Mesendoderm (in vitro differentiated cells): ENCODE results near the gene RIPOR1.
"Not testable (repeated sequence)": the region's sequence is repeated elsewhere in the genome, so short reads cannot be mapped to it uniquely, and the experiment has no call there.

Experiments
- DNase-seq: peaks from one replicate; pipeline ENCODE4 v3.0.0; 2013
- H2AK5ac ChIP-seq: 2 replicates; pipeline ENCODE4 v1.6.1; 2013; ENCODE audit warnings: low read length, inconsistent platforms
- H2BK120ac ChIP-seq: 2 replicates; pipeline ENCODE4 v1.6.1; 2013; ENCODE audit warnings: low read depth, mild to moderate bottlenecking, low read length, moderate library complexity, mixed read lengths
- H2BK15ac ChIP-seq: replicated peaks from 2 replicates; pipeline ENCODE4 v1.6.1; 2013; ENCODE audit warnings: low read depth, mild to moderate bottlenecking, moderate library complexity
- H2BK5ac ChIP-seq: 2 replicates; pipeline ENCODE4 v1.6.1; 2013; ENCODE audit warnings: low read length, inconsistent platforms
- H3K18ac ChIP-seq: 2 replicates; pipeline ENCODE4 v1.6.1; 2013; ENCODE audit warnings: mild to moderate bottlenecking, low read length, mixed read lengths
- H3K23ac ChIP-seq: one replicate; pipeline ENCODE4 v1.6.1; 2013; ENCODE audit warnings: low read length
- H3K27ac ChIP-seq: 2 replicates; pipeline ENCODE4 v1.5.1; 2013; ENCODE audit warnings: low read depth, mild to moderate bottlenecking, inconsistent platforms, low read length, moderate library complexity
- H3K27me3 ChIP-seq: 2 replicates; pipeline ENCODE4 v1.6.1; 2013; ENCODE audit warnings: low read length, control low read depth, mild to moderate bottlenecking, inconsistent platforms; ENCODE audit not compliant: insufficient read depth, poor library complexity
- H3K36me3 ChIP-seq: 2 replicates; pipeline ENCODE4 v1.6.1; 2013; ENCODE audit warnings: low read length, inconsistent platforms; ENCODE audit not compliant: control insufficient read depth, insufficient read depth
- H3K4ac ChIP-seq: one replicate; pipeline ENCODE4 v1.6.1; 2013; ENCODE audit warnings: low read depth, mild to moderate bottlenecking, low read length, moderate library complexity
- H3K4me1 ChIP-seq: 2 replicates; pipeline ENCODE4 v1.6.1; 2013; ENCODE audit warnings: low read depth, low read length, inconsistent platforms; ENCODE audit not compliant: control insufficient read depth
- H3K4me2 ChIP-seq: 2 replicates; pipeline ENCODE4 v1.6.1; 2013; ENCODE audit warnings: low read length
- H3K4me3 ChIP-seq: 2 replicates; pipeline ENCODE4 v1.5.1; 2013; ENCODE audit warnings: mild to moderate bottlenecking, low read length
- H3K56ac ChIP-seq: one replicate; pipeline ENCODE4 v1.6.1; 2013; ENCODE audit warnings: low read length
- H3K79me1 ChIP-seq: 2 replicates; pipeline ENCODE4 v1.6.1; 2013; ENCODE audit warnings: low read length, inconsistent platforms
- H3K79me2 ChIP-seq: 2 replicates; pipeline ENCODE4 v1.6.1; 2013; ENCODE audit warnings: mild to moderate bottlenecking, low read length; ENCODE audit not compliant: control insufficient read depth, insufficient read depth
- H3K9ac ChIP-seq: 2 replicates; pipeline ENCODE4 v1.6.1; 2013; ENCODE audit warnings: low read length, inconsistent platforms
- H4K5ac ChIP-seq: one replicate; pipeline ENCODE4 v1.6.1; 2013; ENCODE audit warnings: low read length
- H4K8ac ChIP-seq: one replicate; pipeline ENCODE4 v1.6.1; 2013; ENCODE audit warnings: low read depth, mild to moderate bottlenecking, control low read depth, low read length, moderate library complexity
- WGBS: extraction: QIAGEN DNeasy Blood & Tissue Kit; methylation state at CpG from one replicate; pipeline ENCODE4 v1.1.7; 2013; ENCODE audit warnings: low lambda C conversion rate, missing lambda C conversion rate; ENCODE audit not compliant: insufficient coverage; ENCODE audit errors: extremely low coverage; 5-methylcytosine and 5-hydroxymethylcytosine counted together

Gene RIPOR1

DNA sequence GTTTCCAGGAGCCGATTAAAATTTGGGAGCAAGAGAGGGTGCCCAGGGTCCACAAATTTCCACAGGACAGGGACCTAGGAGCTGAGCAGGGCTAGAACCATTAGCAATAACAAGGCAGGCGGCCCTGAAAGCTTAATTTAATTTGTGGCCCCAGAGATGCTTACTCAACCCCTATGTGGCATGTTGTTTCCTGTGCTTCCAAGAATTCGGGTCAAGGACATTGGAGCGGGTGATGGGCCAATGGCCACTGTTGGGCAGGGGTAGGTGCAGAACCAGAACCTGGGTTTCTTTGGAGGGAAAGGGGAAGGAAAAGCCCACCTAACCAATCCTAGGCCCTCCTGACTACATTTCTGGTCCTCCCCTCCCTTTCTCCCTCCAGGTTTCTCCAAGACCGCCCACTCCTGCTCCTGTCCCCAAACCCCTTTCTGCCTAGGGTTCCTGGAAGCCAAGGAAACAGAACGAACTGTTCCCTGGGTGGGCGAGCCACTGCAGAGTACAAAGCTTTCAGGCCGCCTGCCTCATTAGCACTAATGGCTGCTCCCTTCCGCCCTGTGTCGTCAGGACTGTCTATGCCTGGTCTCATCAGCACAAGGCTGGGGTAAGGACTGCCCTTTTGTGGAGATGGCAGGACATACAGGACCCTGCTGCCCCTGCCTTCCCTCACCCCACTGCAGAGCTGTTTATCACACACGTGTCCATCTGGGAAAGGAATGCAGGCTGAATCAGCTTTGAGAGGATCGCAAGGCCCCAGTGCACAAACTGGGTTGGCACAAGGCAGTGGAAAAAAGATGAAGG is 44.7 kb upstream of the RIPOR1 start:
- no peak overlapping the region for H3K4ac ChIP-seq
- no CpG with 5 or more reads among the region's 12 CpGs for WGBS

DNA sequence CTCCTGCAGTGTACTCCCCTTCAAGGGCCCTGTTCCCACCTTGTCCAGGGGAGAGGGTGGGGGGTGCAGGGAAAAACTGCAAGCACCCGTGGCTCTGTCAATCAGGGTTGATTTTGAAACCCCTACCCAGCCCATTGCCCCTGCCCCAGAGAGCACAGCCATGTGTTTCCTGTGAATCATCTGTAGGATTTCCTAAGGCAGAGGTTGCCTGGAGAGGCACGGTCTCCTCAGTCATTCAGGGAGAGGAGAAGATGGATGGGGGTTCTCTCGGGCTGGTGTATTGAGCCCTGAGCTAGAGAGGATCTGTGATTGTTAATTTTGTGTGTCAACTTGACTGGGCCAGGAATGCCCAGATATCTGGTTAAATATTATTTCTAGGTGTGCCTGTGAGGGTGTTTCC is 41.8 kb upstream of the RIPOR1 start:
- no peak overlapping the region for H3K9ac ChIP-seq
- no peak overlapping the region for H3K27ac ChIP-seq
- no peak overlapping the region for H3K4ac ChIP-seq
- WGBS, result no CpG with 5 or more reads among the region's 3 CpGs
- peaks cover 5% of the 10 kb centered on the region for H3K4me1 ChIP-seq
- no peak overlapping the region for H3K18ac ChIP-seq
- no peak overlapping the region for H2BK15ac ChIP-seq
- H2AK5ac ChIP-seq, result no peak overlapping the region
- H4K5ac ChIP-seq, result no peak overlapping the region
- no peak overlapping the region for H4K8ac ChIP-seq
- no peaks in the 10 kb centered on the region for H3K79me1 ChIP-seq
- DNase-seq, result no peak
- H3K4me3 ChIP-seq, result no peak overlapping the region
- H3K36me3 ChIP-seq, result no peaks in the 10 kb centered on the region
- H3K27me3 ChIP-seq, result peaks cover 6% of the 10 kb centered on the region
- H3K56ac ChIP-seq, result no peak overlapping the region
- H3K23ac ChIP-seq, result no peak overlapping the region
- H2BK5ac ChIP-seq, result no peak overlapping the region
- H2BK120ac ChIP-seq, result no peak overlapping the region
- H3K79me2 ChIP-seq, result no peaks in the 10 kb centered on the region
- no peak overlapping the region for H3K4me2 ChIP-seq

More for the DNA sequence above, 44.7 kb upstream of the RIPOR1 start:
- Histone ChIP-seq H3K79me1 (peaks cover 2% of the 10 kb centered on the region), H2BK5ac (no peak overlapping the region), H3K27ac (no peak overlapping the region), H4K5ac (no peak overlapping the region), H3K4me2 (no peak overlapping the region), H3K79me2 (peaks cover 2% of the 10 kb centered on the region), H3K27me3 (no peaks in the 10 kb centered on the region), H3K23ac (no peak overlapping the region), H3K36me3 (no peaks in the 10 kb centered on the region), H3K4me1 (no peaks in the 10 kb centered on the region), H3K18ac (no peak overlapping the region), H2BK120ac (no peak overlapping the region), H3K4me3 (no peak overlapping the region), H3K9ac (no peak overlapping the region), H3K56ac (no peak overlapping the region), H4K8ac (no peak overlapping the region), H2BK15ac (no peak overlapping the region), H2AK5ac (no peak overlapping the region)
- DNase-seq, result no peak

DNA sequence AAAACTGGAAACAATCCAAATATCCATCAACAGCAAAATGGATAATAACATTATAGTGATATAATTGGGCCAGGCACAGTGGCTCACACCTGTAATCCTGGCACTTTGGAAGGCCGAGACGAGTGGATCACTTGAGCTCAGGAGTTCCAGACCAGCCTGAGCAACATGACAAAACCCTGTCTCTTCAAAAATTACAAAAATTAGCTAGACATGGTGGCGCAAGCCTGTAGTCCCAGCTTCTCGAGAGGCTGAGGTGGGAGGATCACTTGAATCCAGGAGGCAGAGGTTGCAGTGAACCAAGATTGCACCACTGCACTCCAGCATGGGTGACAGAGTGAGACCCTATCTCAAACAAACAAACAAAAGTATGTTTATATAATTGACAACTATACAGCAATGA is 41.1 kb upstream of the RIPOR1 start:
- H3K27me3 ChIP-seq, H3K23ac ChIP-seq, H3K36me3 ChIP-seq, H2AK5ac ChIP-seq, H3K27ac ChIP-seq, H3K18ac ChIP-seq, H3K9ac ChIP-seq, H2BK5ac ChIP-seq, H3K4ac ChIP-seq, H3K4me3 ChIP-seq, H3K79me1 ChIP-seq, H4K5ac ChIP-seq, H3K4me1 ChIP-seq, H4K8ac ChIP-seq, H3K56ac ChIP-seq, H2BK15ac ChIP-seq, H3K4me2 ChIP-seq, H2BK120ac ChIP-seq, H3K79me2 ChIP-seq, DNase-seq: not testable (repeated sequence)
- no CpG with 5 or more reads among the region's 4 CpGs for whole genome bisulfite sequencing

GRCh38 chr16:67489401-67490083 is 39.1 kb upstream of the RIPOR1 start:
- no peak overlapping the region for H2BK15ac ChIP-seq
- H2BK5ac ChIP-seq, result peak overlapping the region; percentile 38
- no peak overlapping the region for H2BK120ac ChIP-seq
- H3K36me3 ChIP-seq, result no peaks in the 10 kb centered on the region
- no peak overlapping the region for H3K4me3 ChIP-seq
- H4K8ac ChIP-seq, result no peak overlapping the region
- H3K23ac ChIP-seq, result no peak overlapping the region
- H3K4me1 ChIP-seq, result peaks cover 5% of the 10 kb centered on the region
- H3K18ac ChIP-seq, result no peak overlapping the region
- no CpG with 5 or more reads among the region's 4 CpGs for WGBS
- H2AK5ac ChIP-seq, result peak overlapping the region; percentile 10
- peak overlapping the region; percentile 33 for H4K5ac ChIP-seq
- H3K27ac ChIP-seq, result no peak overlapping the region
- no peaks in the 10 kb centered on the region for H3K79me1 ChIP-seq
- H3K56ac ChIP-seq, result peak overlapping the region; percentile 68
- no peak overlapping the region for H3K4ac ChIP-seq
- H3K27me3 ChIP-seq, result peaks cover 6% of the 10 kb centered on the region
- H3K79me2 ChIP-seq, result no peaks in the 10 kb centered on the region
- no peak overlapping the region for H3K4me2 ChIP-seq
- peak; percentile 14 for DNase-seq
- H3K9ac ChIP-seq, result peak overlapping the region; percentile 34

DNA sequence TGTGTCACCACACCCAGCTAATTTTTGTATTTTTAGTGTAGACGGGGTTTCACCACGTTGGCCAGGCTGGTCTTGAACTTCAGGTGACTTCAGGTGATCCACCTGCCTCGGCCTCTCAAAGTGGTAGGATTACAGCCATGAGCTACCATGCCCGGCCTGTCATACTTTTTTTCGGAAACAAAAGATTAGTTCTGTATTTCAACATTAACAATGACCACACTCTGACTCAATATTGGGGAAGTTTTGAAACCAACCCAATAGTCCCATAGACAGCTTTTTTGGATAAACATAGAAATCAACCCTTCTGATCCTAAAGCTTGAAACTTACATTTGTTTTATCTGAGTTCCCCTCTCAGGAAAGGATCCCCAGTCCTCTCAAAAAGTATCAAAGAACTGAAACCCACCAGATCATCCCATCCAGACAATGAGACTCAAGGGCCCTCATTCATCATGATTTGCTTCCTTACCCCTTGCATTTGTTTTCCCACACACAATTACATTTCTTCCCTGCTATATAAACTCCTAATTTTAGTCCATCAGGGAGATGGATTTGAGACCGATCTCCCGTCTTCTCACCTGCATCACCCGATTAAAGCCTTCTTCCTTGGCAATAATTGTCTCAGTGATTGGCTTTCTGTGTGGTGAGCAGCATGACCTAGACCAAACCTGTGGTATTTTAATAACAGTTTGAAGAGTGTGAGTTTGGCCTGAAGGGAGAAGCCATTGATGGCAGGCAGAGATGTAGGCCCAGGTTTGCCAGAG is 38.1 kb upstream of the RIPOR1 start:
- Histone ChIP-seq H3K27me3 (peaks cover 6% of the 10 kb centered on the region), H2AK5ac (no peak overlapping the region), H2BK15ac (no peak overlapping the region), H3K4me1 (peaks cover 5% of the 10 kb centered on the region), H3K79me1 (no peaks in the 10 kb centered on the region), H3K56ac (no peak overlapping the region), H3K79me2 (no peaks in the 10 kb centered on the region), H3K36me3 (no peaks in the 10 kb centered on the region), H3K4me3 (no peak overlapping the region), H3K23ac (no peak overlapping the region), H2BK5ac (no peak overlapping the region), H3K27ac (no peak overlapping the region), H2BK120ac (no peak overlapping the region), H3K4me2 (no peak overlapping the region), H4K8ac (no peak overlapping the region), H3K4ac (no peak overlapping the region), H3K18ac (no peak overlapping the region), H3K9ac (no peak overlapping the region), H4K5ac (no peak overlapping the region)
- no peak for DNase-seq
- WGBS, result no CpG with 5 or more reads among the region's 8 CpGs
